DMS79 (cell line): ENCODE data around the gene RPAP2.
"Not testable (repeated sequence)": the region's sequence is repeated elsewhere in the genome, so short reads cannot be mapped to it uniquely, and the experiment has no call there.

Experiments
- DNase-seq: peaks from one replicate; lab custom pipeline; 2025; lab: John Stamatoyannopoulos, UW

The RPAP2 gene

GRCh38 chr1:92376345-92376744, 77.5 kb downstream of the RPAP2 start:
- DNase-seq, result no peak

GRCh38 chr1:92377991-92378390, 79.1 kb downstream of the RPAP2 start:
- not testable (repeated sequence) for DNase-seq

- DNase-seq, result no peak
Observed at GRCh38 chr1:92380867-92381266, 82.0 kb downstream of the RPAP2 start.

GRCh38 chr1:92393966-92394365, 95.1 kb downstream of the RPAP2 start:
- DNase-seq, result not testable (repeated sequence)

- no peak for DNase-seq
Observed at GRCh38 chr1:92398519-92398918, 99.7 kb downstream of the RPAP2 start.

- no peak for DNase-seq
Observed at GRCh38 chr1:92399076-92399475, 100.2 kb downstream of the RPAP2 start.

GRCh38 chr1:92404661-92405060, 105.8 kb downstream of the RPAP2 start:
- DNase-seq, result no peak

GRCh38 chr1:92408825-92409224, 110.0 kb downstream of the RPAP2 start:
- DNase-seq, result peak; percentile 57

GRCh38 chr1:92409946-92410549, 111.2 kb downstream of the RPAP2 start:
- no peak for DNase-seq

- DNase-seq, result no peak
Observed at GRCh38 chr1:92410706-92411105, 111.8 kb downstream of the RPAP2 start.

- DNase-seq, result no peak
Observed at GRCh38 chr1:92411511-92411910, 112.7 kb downstream of the RPAP2 start.

GRCh38 chr1:92419642-92420041, 120.8 kb downstream of the RPAP2 start:
- no peak for DNase-seq

- DNase-seq, result no peak
Observed at GRCh38 chr1:92424381-92424780, 125.5 kb downstream of the RPAP2 start.

- DNase-seq, result no peak
Observed at GRCh38 chr1:92425617-92426016, 126.8 kb downstream of the RPAP2 start.

- no peak for DNase-seq
Observed at GRCh38 chr1:92430030-92430429, 131.2 kb downstream of the RPAP2 start.

GRCh38 chr1:92434572-92434971, 135.7 kb downstream of the RPAP2 start:
- DNase-seq, result not testable (repeated sequence)

GRCh38 chr1:92439291-92439690, 140.4 kb downstream of the RPAP2 start:
- DNase-seq, result no peak

- no peak for DNase-seq
Observed at GRCh38 chr1:92441316-92441696, 142.4 kb downstream of the RPAP2 start.

- DNase-seq, result no peak
Observed at GRCh38 chr1:92441697-92442342, 143.0 kb downstream of the RPAP2 start.

- no peak for DNase-seq
Observed at GRCh38 chr1:92442351-92442750, 143.5 kb downstream of the RPAP2 start.

GRCh38 chr1:92443893-92444292, 145.0 kb downstream of the RPAP2 start:
- no peak for DNase-seq

- no peak for DNase-seq
Observed at GRCh38 chr1:92444351-92444750, 145.5 kb downstream of the RPAP2 start.

- no peak for DNase-seq
Observed at GRCh38 chr1:92445865-92446264, 147.0 kb downstream of the RPAP2 start.

- no peak for DNase-seq
Observed at GRCh38 chr1:92446546-92446945, 147.7 kb downstream of the RPAP2 start.
